Fibroblast of lung (primary cell): ENCODE results near the gene KRT33A. TPM values are rescaled to one million over a fixed set of nuclear protein-coding genes. Genes with fewer than 3 reads are reported as not detected.
A peak's percentile ranks its signal among the peaks of the same experiment; 100 is the strongest.

Source experiments
- DNase-seq, 2 donors: peaks; one replicate each; pipeline versions ENCODE4 v3.0.0 to v3.0.0-alpha.2; 2010; ENCODE audit warnings: low read depth in 2 of 2
- H2AFZ ChIP-seq: 2 replicates; pipeline ENCODE4 v1.5.1; 2012; ENCODE audit warnings: low read length, control low read depth, inconsistent platforms
- H3K27ac ChIP-seq: 2 replicates; pipeline ENCODE4 v1.5.1; 2011; ENCODE audit warnings: low read length, control low read depth; ENCODE audit not compliant: insufficient read depth
- H3K27me3 ChIP-seq: 2 replicates; pipeline ENCODE4 v1.5.1; 2011; ENCODE audit warnings: mild to moderate bottlenecking, low read length; ENCODE audit not compliant: control insufficient read depth, insufficient read depth
- H3K36me3 ChIP-seq: 2 replicates; pipeline ENCODE4 v1.5.1; 2011; ENCODE audit warnings: low read length; ENCODE audit not compliant: control insufficient read depth, insufficient read depth
- H3K4me1 ChIP-seq: 2 replicates; pipeline ENCODE4 v1.5.1; 2011; ENCODE audit warnings: low read length; ENCODE audit not compliant: control insufficient read depth, insufficient read depth; ENCODE audit errors: extremely low read depth
- H3K4me2 ChIP-seq: 2 replicates; pipeline ENCODE4 v1.5.1; 2011; ENCODE audit warnings: low read length, control low read depth; ENCODE audit not compliant: insufficient read depth; ENCODE audit errors: extremely low read depth
- H3K4me3 ChIP-seq, 4 experiments: fragments of 200-600 bp in 1 of 4; sonication (generic) in 1 of 4; replicated peaks in 1 of 4; 2 replicates each; pipeline ENCODE4 v1.5.1; 2011 to 2016; ENCODE audit warnings: low read length in 4 of 4, low read depth in 3 of 4, mild to moderate bottlenecking in 3 of 4, control low read depth in 2 of 4, inconsistent platforms in 1 of 4, mixed read lengths in 1 of 4; ENCODE audit not compliant: insufficient read depth in 1 of 4; ENCODE audit errors: control extremely low read depth in 1 of 4
- H3K79me2 ChIP-seq: 2 replicates; pipeline ENCODE4 v1.5.1; 2012; ENCODE audit warnings: mild to moderate bottlenecking, low read length, inconsistent platforms; ENCODE audit not compliant: control insufficient read depth, insufficient read depth
- H3K9ac ChIP-seq: 2 replicates; pipeline ENCODE4 v1.5.1; 2011; ENCODE audit warnings: mild to moderate bottlenecking, low read length, control low read depth; ENCODE audit not compliant: insufficient read depth
- H3K9me3 ChIP-seq: 2 replicates; pipeline ENCODE4 v1.5.1; 2012; ENCODE audit warnings: low read depth, low read length; ENCODE audit not compliant: control insufficient read depth, insufficient read depth
- H4K20me1 ChIP-seq: 2 replicates; pipeline ENCODE4 v1.5.1; 2011; ENCODE audit warnings: low read length; ENCODE audit not compliant: control insufficient read depth, insufficient read depth; ENCODE audit errors: extremely low read depth
- CTCF ChIP-seq, 2 donors: IDR thresholded peaks in 1 of 2; conservative IDR thresholded peaks in 1 of 2; 1 replicate in 1 of 2; 2 replicates in 1 of 2; pipeline ENCODE4 v1.5.1; 2011 to 2012; ENCODE audit warnings: low read length in 2 of 2, control low read depth in 1 of 2, inconsistent platforms in 1 of 2, low read depth in 1 of 2, mild to moderate bottlenecking in 1 of 2
- EZH2 ChIP-seq: IDR thresholded peaks from 2 replicates; pipeline ENCODE4 v1.5.1; 2012; ENCODE audit warnings: low read length, control low read depth, mild to moderate bottlenecking; ENCODE audit errors: missing control alignments
- polyA plus RNA-seq, 2 donors: library from polyadenylated mRNA; depleted of rRNA in 1 of 2; stranded (reverse) in 1 of 2; unstranded in 1 of 2; fragments of >200 nt; gene quantifications; 2 replicates each; pipeline ENCODE4 v1.2.1, GENCODE V29; 2011 to 2012; ENCODE audit warnings: missing spikeins in 1 of 2
- total RNA-seq: library from RNA; depleted of rRNA; stranded (reverse); fragments of >200 nt; gene quantifications from 2 replicates; pipeline ENCODE4 v1.2.1, GENCODE V29; 2014

The KRT33A gene
- total and polyA plus RNA-seq, 2 donors (not counting 1 experiment from before 2014, with no cell fraction given): not detected

GRCh38 chr17:41360296-41360995 lies 9.8 kb upstream of the KRT33A start:
- no peaks in the 10 kb centered on the region for H3K79me2 ChIP-seq
- no peaks in the 10 kb centered on the region for H3K4me1 ChIP-seq
- H3K36me3 ChIP-seq: no peaks in the 10 kb centered on the region
- no peak overlapping the region for H3K4me2 ChIP-seq
- H4K20me1 ChIP-seq: no peaks in the 10 kb centered on the region
- H3K27ac ChIP-seq: no peak overlapping the region
- TF ChIP-seq CTCF (conservative IDR thresholded peaks at IDR 0.05 in 1 of 2, IDR thresholded peaks at IDR 0.05 in 1 of 2; ENCODE audit: low read depth in 1 of 2, low read length in 2 of 2) (no peak), EZH2 (no peak)
- H3K4me3 ChIP-seq: no peak overlapping the region
- H3K9me3 ChIP-seq: no peaks in the 10 kb centered on the region
- H3K27me3 ChIP-seq: no peaks in the 10 kb centered on the region
- DNase-seq: peak in 1 of 2 donors; percentile 97
- no peak overlapping the region for H3K9ac ChIP-seq
- no peak overlapping the region for H2AFZ ChIP-seq

- no peak overlapping the region for H3K9ac ChIP-seq
- no peak overlapping the region for H3K4me2 ChIP-seq
- no peak overlapping the region for H3K4me3 ChIP-seq
- no peaks in the 10 kb centered on the region for H3K36me3 ChIP-seq
- no peaks in the 10 kb centered on the region for H3K4me1 ChIP-seq
- H3K79me2 ChIP-seq: no peaks in the 10 kb centered on the region
- peaks cover 2% of the 10 kb centered on the region for H4K20me1 ChIP-seq
- no peak for DNase-seq
- H3K9me3 ChIP-seq: no peaks in the 10 kb centered on the region
- no peak overlapping the region for H2AFZ ChIP-seq
- H3K27ac ChIP-seq: no peak overlapping the region
- no peak for TF ChIP-seq EZH2
- TF ChIP-seq CTCF (conservative IDR thresholded peaks at IDR 0.05 in 1 of 2, IDR thresholded peaks at IDR 0.05 in 1 of 2; ENCODE audit: low read depth in 1 of 2, low read length in 2 of 2): no peak
- peaks cover 10% of the 10 kb centered on the region for H3K27me3 ChIP-seq
These were observed 3.9 kb upstream of the KRT33A start for GRCh38 chr17:41354536-41354935.

GRCh38 chr17:41352597-41353366 lies 2.2 kb upstream of the KRT33A start:
- H3K4me1 ChIP-seq: no peaks in the 10 kb centered on the region
- peaks cover 2% of the 10 kb centered on the region for H4K20me1 ChIP-seq
- no peak overlapping the region for H3K4me2 ChIP-seq
- H3K9ac ChIP-seq: no peak overlapping the region
- H3K9me3 ChIP-seq: no peaks in the 10 kb centered on the region
- peaks cover 10% of the 10 kb centered on the region for H3K27me3 ChIP-seq
- DNase-seq: no peak
- H2AFZ ChIP-seq: no peak overlapping the region
- H3K4me3 ChIP-seq: no peak overlapping the region
- no peak overlapping the region for H3K27ac ChIP-seq
- no peaks in the 10 kb centered on the region for H3K36me3 ChIP-seq
- no peaks in the 10 kb centered on the region for H3K79me2 ChIP-seq
- TF ChIP-seq EZH2 (no peak), CTCF (conservative IDR thresholded peaks at IDR 0.05 in 1 of 2, IDR thresholded peaks at IDR 0.05 in 1 of 2; ENCODE audit: low read depth in 1 of 2, low read length in 2 of 2) (no peak)
